ENCODE results near the gene SPECC1L.

DNA sequence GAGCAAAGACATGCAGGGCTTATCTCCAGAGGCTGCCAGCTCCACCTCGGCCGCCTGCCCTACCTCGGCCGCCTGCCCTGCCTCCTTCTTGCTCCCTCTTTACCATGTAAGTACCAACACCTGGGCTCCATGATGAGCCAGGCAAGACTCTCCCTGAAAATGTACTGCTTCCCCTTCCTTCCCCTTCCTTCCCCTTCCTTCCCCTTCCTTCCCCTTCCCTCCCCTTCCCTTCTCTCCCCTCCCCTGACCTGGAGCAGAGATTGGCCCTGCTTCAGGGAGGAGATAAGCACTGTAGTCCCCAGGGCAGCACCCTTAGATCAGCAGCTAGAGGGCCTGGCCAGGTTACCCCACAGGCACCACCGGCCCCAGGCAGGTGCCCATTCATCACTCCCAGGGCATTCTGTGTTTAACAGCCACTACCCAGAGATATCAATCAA lies 131.3 kb downstream of the SPECC1L start:
- no peak for TF ChIP-seq EZH2 (IDR thresholded peaks at IDR 0.05; ENCODE audit: borderline replicate concordance, low read depth, low read length, severe bottlenecking)
- TF ChIP-seq, protein P1, sequence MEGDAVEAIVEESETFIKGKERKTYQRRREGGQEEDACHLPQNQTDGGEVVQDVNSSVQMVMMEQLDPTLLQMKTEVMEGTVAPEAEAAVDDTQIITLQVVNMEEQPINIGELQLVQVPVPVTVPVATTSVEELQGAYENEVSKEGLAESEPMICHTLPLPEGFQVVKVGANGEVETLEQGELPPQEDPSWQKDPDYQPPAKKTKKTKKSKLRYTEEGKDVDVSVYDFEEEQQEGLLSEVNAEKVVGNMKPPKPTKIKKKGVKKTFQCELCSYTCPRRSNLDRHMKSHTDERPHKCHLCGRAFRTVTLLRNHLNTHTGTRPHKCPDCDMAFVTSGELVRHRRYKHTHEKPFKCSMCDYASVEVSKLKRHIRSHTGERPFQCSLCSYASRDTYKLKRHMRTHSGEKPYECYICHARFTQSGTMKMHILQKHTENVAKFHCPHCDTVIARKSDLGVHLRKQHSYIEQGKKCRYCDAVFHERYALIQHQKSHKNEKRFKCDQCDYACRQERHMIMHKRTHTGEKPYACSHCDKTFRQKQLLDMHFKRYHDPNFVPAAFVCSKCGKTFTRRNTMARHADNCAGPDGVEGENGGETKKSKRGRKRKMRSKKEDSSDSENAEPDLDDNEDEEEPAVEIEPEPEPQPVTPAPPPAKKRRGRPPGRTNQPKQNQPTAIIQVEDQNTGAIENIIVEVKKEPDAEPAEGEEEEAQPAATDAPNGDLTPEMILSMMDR (IDR thresholded peaks at IDR 0.05; ENCODE audit: borderline replicate concordance, extremely low read depth, low read length, poor library complexity, severe bottlenecking): no peak
